Naive thymus-derived CD4-positive, alpha-beta T cell (primary cell): ENCODE measurements around the gene DSC2. TPM values are rescaled to one million over a fixed set of nuclear protein-coding genes. Genes with fewer than 3 reads are reported as not detected.

ENCODE experiments used
- ATAC-seq: fragments of 150-1000 bp; cut with Tn5 transposase; 2 replicates; pipeline ENCODE4 v1.10.0; 2021; ENCODE audit warnings: mild to moderate bottlenecking, moderate library complexity
- CTCF ChIA-PET: fragments of 350-600 bp; sonication (Branson Sonifier 250); formaldehyde crosslinking; loops from one replicate; lab custom pipeline; 2021; ENCODE audit warnings: antibody characterized with exemption; lab: Charles Lee
- POLR2A ChIA-PET: fragments of 350-600 bp; sonication (Branson Sonifier 250); formaldehyde crosslinking; loops from one replicate; lab custom pipeline; 2021; ENCODE audit warnings: antibody characterized with exemption, inconsistent platforms; lab: Charles Lee
- DNase-seq, 9 donors: peaks; one replicate each; pipeline versions ENCODE4 v3.0.0 to v3.0.0-alpha.2; 2020 to 2022; ENCODE audit warnings: mixed read lengths in 1 of 9
- H3K27ac ChIP-seq: one replicate; pipeline ENCODE4 v1.7.0; 2013; ENCODE audit warnings: mild to moderate bottlenecking, low read depth, low read length, moderate library complexity
- H3K27me3 ChIP-seq, 2 donors: one replicate each; pipeline ENCODE4 v1.7.0; 2013; ENCODE audit warnings: low read length in 2 of 2, mild to moderate bottlenecking in 2 of 2, moderate library complexity in 2 of 2; ENCODE audit not compliant: control insufficient read depth in 2 of 2, insufficient read depth in 2 of 2
- H3K36me3 ChIP-seq, 3 experiments: 1 replicate in 2 of 3; 2 replicates in 1 of 3; pipeline ENCODE4 v1.7.0; 2013; ENCODE audit warnings: low read length in 3 of 3, mild to moderate bottlenecking in 3 of 3, moderate library complexity in 1 of 3; ENCODE audit not compliant: insufficient read depth in 3 of 3, control insufficient read depth in 2 of 3
- H3K4me1 ChIP-seq, 2 donors: one replicate each; pipeline ENCODE4 v1.7.0; 2013; ENCODE audit warnings: low read length in 2 of 2, mild to moderate bottlenecking in 2 of 2, moderate library complexity in 1 of 2; ENCODE audit not compliant: control insufficient read depth in 2 of 2, insufficient read depth in 2 of 2
- H3K4me3 ChIP-seq: 2 replicates; pipeline ENCODE4 v1.7.0; 2013; ENCODE audit warnings: mild to moderate bottlenecking, low read length
- H3K9me3 ChIP-seq, 3 experiments: 1 replicate in 2 of 3; 2 replicates in 1 of 3; pipeline ENCODE4 v1.7.0; 2013; ENCODE audit warnings: low read length in 3 of 3; ENCODE audit not compliant: control insufficient read depth in 2 of 3
- H3K27ac Mint-ChIP-seq, 9 donors: one replicate each; pipeline ENCODE4 v1.8.0; 2020 to 2022; ENCODE audit warnings: mixed read lengths in 9 of 9, mild to moderate bottlenecking in 8 of 9, moderate library complexity in 5 of 9, inconsistent platforms in 2 of 9
- H3K27me3 Mint-ChIP-seq, 5 donors: one replicate each; pipeline ENCODE4 v1.8.0; 2021 to 2022; ENCODE audit warnings: mixed read lengths in 5 of 5, mild to moderate bottlenecking in 1 of 5
- H3K36me3 Mint-ChIP-seq, 5 donors: one replicate each; pipeline ENCODE4 v1.8.0; 2020 to 2022; ENCODE audit warnings: mixed read lengths in 5 of 5, mild to moderate bottlenecking in 3 of 5, inconsistent platforms in 1 of 5
- H3K4me1 Mint-ChIP-seq, 7 donors: one replicate each; pipeline ENCODE4 v1.8.0; 2020 to 2022; ENCODE audit warnings: mixed read lengths in 7 of 7, mild to moderate bottlenecking in 3 of 7, inconsistent platforms in 1 of 7
- H3K4me3 Mint-ChIP-seq, 10 donors: one replicate each; pipeline ENCODE4 v1.8.0; 2020 to 2022; ENCODE audit warnings: mild to moderate bottlenecking in 10 of 10, mixed read lengths in 10 of 10, moderate library complexity in 6 of 10, inconsistent platforms in 2 of 10
- H3K9me3 Mint-ChIP-seq, 11 donors: one replicate each; pipeline ENCODE4 v1.8.0; 2020 to 2022; ENCODE audit warnings: mixed read lengths in 11 of 11, mild to moderate bottlenecking in 4 of 11, inconsistent platforms in 1 of 11, moderate library complexity in 1 of 11
- intact Hi-C, 2 donors: fragments of 100-400 bp; cut with micrococcal nuclease; formaldehyde crosslinking; loops; one replicate each; pipeline ENCODE4 v1.15.1; 2023
- polyA plus RNA-seq, 2 donors: library from polyadenylated mRNA; unstranded; fragments of 300-500 nt; fragmentation: Illumina TruSeq; gene quantifications; one replicate each; pipeline ENCODE4 v1.2.3, GENCODE V29; 2021
- total RNA-seq, 6 experiments: library from RNA in 5 of 6; stranded (reverse) in 5 of 6; gene quantifications; 1 replicate in 5 of 6; 2 replicates in 1 of 6; pipeline ENCODE4 v1.2.3 and lab custom pipeline; 2021 to 2026

Gene DSC2
- total and polyA plus RNA-seq, 7 experiments from 2014 or later, result 0.08 to 0.86 (median 0.42) TPM; not detected in 4

- H3K9me3 ChIP-seq, result no peaks in the 10 kb centered on the region
- H3K4me1 ChIP-seq, result no peaks in the 10 kb centered on the region
- peaks cover 0 to 23% (median 3%) of the 10 kb centered on the region in 11 donors for H3K9me3 Mint-ChIP-seq
- no peaks in the 10 kb centered on the region for H3K36me3 ChIP-seq
- DNase-seq (no peak), ATAC-seq (no peak)
- H3K4me3 ChIP-seq, result no peak overlapping the region
- H3K27ac Mint-ChIP-seq, result no peak overlapping the region
- CTCF ChIA-PET, result no interaction called here
- POLR2A ChIA-PET, result no interaction called here
- no peak overlapping the region for H3K27ac ChIP-seq
- H3K27me3 Mint-ChIP-seq, result peaks cover 26 to 41% (median 37%) of the 10 kb centered on the region in 5 donors
- H3K27me3 ChIP-seq, result peaks cover 0 to 6% of the 10 kb centered on the region in 2 donors
- H3K36me3 Mint-ChIP-seq, result peaks cover 0 to 7% (median 0%) of the 10 kb centered on the region in 5 donors
- H3K4me3 Mint-ChIP-seq, result peak overlapping the region in 9 of 10 donors; percentile 36 to 84 (median 49)
- intact Hi-C loops, result no loop called here
- no peaks in the 10 kb centered on the region for H3K4me1 Mint-ChIP-seq
Observed at GRCh38 chr18:31100436-31101182, 1.6 kb downstream of the DSC2 start.

DNA sequence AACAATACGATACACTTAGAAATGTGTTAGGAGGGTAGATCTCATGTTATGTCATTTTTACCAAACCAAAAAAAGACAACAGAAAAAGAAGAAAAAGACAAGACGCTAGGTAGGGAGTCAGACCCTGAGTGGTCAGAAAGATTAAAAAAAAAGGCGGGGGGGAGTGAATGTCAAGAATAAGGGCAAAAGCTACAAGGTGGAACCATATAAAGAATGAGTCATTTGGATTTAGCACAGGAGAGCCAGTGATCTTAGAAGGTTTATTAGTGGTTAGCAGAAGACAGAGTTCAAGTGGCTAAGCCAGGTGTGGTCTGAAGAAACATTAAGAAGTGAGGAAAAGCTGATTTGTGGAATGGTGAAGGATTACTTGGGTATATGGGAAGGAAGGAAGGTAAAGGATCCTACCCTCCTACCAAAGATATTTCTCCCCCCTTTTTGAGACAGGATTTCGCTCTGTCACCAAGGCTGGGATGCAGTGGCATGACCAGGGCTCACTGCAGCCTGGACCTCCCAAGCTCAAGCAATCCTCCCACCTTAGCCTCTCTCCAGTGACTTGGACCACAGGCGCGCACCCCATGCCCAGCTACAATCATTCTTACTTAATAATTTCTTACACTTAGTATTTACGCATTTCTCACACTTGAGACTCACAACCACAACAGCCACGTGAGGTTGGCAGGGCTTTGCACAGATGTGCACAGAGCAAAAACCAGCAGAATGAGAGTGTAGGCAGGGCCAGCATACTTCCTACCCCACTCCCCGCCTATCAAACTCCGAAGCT, 2.6 kb downstream of the DSC2 start:
- Mint-ChIP-seq H3K9me3 (peaks cover 0 to 20% (median 5%) of the 10 kb centered on the region in 11 donors), H3K27ac (no peak overlapping the region), H3K4me1 (no peaks in the 10 kb centered on the region), H3K4me3 (no peak overlapping the region), H3K36me3 (peaks cover 0 to 12% (median 0%) of the 10 kb centered on the region in 5 donors), H3K27me3 (peaks cover 26 to 41% (median 37%) of the 10 kb centered on the region in 5 donors)
- ChIA-PET POLR2A (no interaction called here), CTCF (no interaction called here)
- intact Hi-C loops, result no loop called here
- H3K27ac ChIP-seq, result no peak overlapping the region
- no peaks in the 10 kb centered on the region for H3K4me1 ChIP-seq
- H3K36me3 ChIP-seq, result no peaks in the 10 kb centered on the region
- DNase-seq, result no peak
- H3K27me3 ChIP-seq, result peaks cover 0 to 6% of the 10 kb centered on the region in 2 donors
- no peaks in the 10 kb centered on the region for H3K9me3 ChIP-seq
- H3K4me3 ChIP-seq, result no peak overlapping the region
- no peak for ATAC-seq

DNA sequence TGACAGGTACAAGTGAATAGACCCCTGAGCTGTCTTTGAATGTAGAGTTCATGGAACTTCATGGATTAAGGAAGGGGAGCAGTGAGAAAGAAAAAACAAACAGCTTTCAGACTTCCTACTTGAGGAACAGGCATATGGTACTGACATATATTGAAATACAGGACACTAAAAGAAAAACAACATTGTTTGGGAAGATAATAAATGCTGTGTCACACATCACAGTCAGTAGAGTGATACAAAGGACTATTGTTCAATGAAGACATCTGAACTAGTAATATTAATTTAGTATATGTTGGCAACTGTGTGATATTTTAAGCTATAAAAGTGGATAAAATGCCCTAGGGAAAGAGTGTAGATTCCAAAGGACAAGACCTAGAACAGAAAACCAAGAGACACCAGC, 3.3 kb downstream of the DSC2 start:
- H3K4me1 ChIP-seq, result no peaks in the 10 kb centered on the region
- intact Hi-C loops, result no loop called here
- peaks cover 26 to 41% (median 37%) of the 10 kb centered on the region in 5 donors for H3K27me3 Mint-ChIP-seq
- H3K27me3 ChIP-seq, result peaks cover 0 to 6% of the 10 kb centered on the region in 2 donors
- peaks cover 0 to 20% (median 5%) of the 10 kb centered on the region in 11 donors for H3K9me3 Mint-ChIP-seq
- no peaks in the 10 kb centered on the region for H3K4me1 Mint-ChIP-seq
- ChIA-PET CTCF (no interaction called here), POLR2A (no interaction called here)
- H3K4me3 ChIP-seq, result no peak overlapping the region
- ATAC-seq (no peak), DNase-seq (no peak)
- peaks cover 0 to 12% (median 0%) of the 10 kb centered on the region in 5 donors for H3K36me3 Mint-ChIP-seq
- H3K27ac Mint-ChIP-seq, result no peak overlapping the region
- no peaks in the 10 kb centered on the region for H3K9me3 ChIP-seq
- no peak overlapping the region for H3K27ac ChIP-seq
- H3K4me3 Mint-ChIP-seq, result no peak overlapping the region
- no peaks in the 10 kb centered on the region for H3K36me3 ChIP-seq

- Histone ChIP-seq H3K9me3 (no peaks in the 10 kb centered on the region), H3K27ac (no peak overlapping the region), H3K4me1 (no peaks in the 10 kb centered on the region), H3K36me3 (no peaks in the 10 kb centered on the region), H3K4me3 (no peak overlapping the region), H3K27me3 (peaks cover 0 to 2% of the 10 kb centered on the region in 2 donors)
- H3K4me3 Mint-ChIP-seq, result no peak overlapping the region
- ChIA-PET CTCF (no interaction called here), POLR2A (no interaction called here)
- intact Hi-C loops, result no loop called here
- ATAC-seq, result no peak
- peaks cover 24 to 29% (median 27%) of the 10 kb centered on the region in 5 donors for H3K27me3 Mint-ChIP-seq
- DNase-seq, result no peak
- H3K27ac Mint-ChIP-seq, result no peak overlapping the region
- H3K9me3 Mint-ChIP-seq, result peaks cover 0 to 20% (median 5%) of the 10 kb centered on the region in 11 donors
- H3K4me1 Mint-ChIP-seq, result no peaks in the 10 kb centered on the region
- H3K36me3 Mint-ChIP-seq, result peaks cover 0 to 12% (median 0%) of the 10 kb centered on the region in 5 donors
Observed at GRCh38 chr18:31097666-31098065, 4.6 kb downstream of the DSC2 start.

GRCh38 chr18:31093880-31094279, 8.3 kb downstream of the DSC2 start:
- H3K27me3 ChIP-seq, result no peaks in the 10 kb centered on the region
- H3K4me1 ChIP-seq, result no peaks in the 10 kb centered on the region
- ChIA-PET CTCF (interaction anchor here (0.5 kb wide), 1 partner anchor 34 kb away, joined by 3 read pairs; no protein-coding TSS in a partner anchor), POLR2A (no interaction called here)
- Mint-ChIP-seq H3K36me3 (peaks cover 0 to 6% (median 0%) of the 10 kb centered on the region in 5 donors), H3K27me3 (peaks cover 0 to 4% (median 2%) of the 10 kb centered on the region in 5 donors), H3K9me3 (peaks cover 0 to 27% (median 2%) of the 10 kb centered on the region in 11 donors), H3K4me1 (no peaks in the 10 kb centered on the region), H3K27ac (no peak overlapping the region), H3K4me3 (no peak overlapping the region)
- ATAC-seq, result no peak
- H3K9me3 ChIP-seq, result no peaks in the 10 kb centered on the region
- no peaks in the 10 kb centered on the region for H3K36me3 ChIP-seq
- no peak for DNase-seq
- H3K4me3 ChIP-seq, result no peak overlapping the region
- intact Hi-C loops, result no loop called here
- no peak overlapping the region for H3K27ac ChIP-seq

DNA sequence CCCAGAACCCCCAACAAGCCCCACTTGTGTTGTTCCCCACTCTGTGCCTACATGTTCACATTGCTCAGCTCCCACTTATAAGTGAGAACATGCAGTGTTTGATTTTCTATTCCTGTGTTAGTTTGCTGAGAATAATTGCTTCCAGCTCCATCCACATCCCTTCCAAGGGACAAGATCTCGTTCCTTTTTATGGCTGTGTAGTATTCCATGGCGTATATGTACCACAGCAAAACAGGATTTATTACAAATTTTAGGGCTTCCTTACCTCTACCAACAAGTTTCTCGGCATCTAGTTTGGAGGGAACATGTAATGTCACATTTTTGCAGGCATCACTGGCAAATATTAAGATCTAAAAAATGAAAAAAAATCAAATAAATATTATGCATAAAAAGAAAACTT, 8.9 kb downstream of the DSC2 start:
- Mint-ChIP-seq H3K27me3 (no peaks in the 10 kb centered on the region), H3K4me3 (no peak overlapping the region), H3K9me3 (peaks cover 0 to 23% (median 1%) of the 10 kb centered on the region in 11 donors), H3K27ac (no peak overlapping the region), H3K36me3 (peaks cover 0 to 4% (median 0%) of the 10 kb centered on the region in 5 donors), H3K4me1 (no peaks in the 10 kb centered on the region)
- DNase-seq (no peak), ATAC-seq (no peak)
- no peak overlapping the region for H3K27ac ChIP-seq
- no peak overlapping the region for H3K4me3 ChIP-seq
- no peaks in the 10 kb centered on the region for H3K36me3 ChIP-seq
- no peaks in the 10 kb centered on the region for H3K27me3 ChIP-seq
- no peaks in the 10 kb centered on the region for H3K9me3 ChIP-seq
- POLR2A ChIA-PET, result no interaction called here
- CTCF ChIA-PET, result no interaction called here
- H3K4me1 ChIP-seq, result no peaks in the 10 kb centered on the region
- intact Hi-C loops, result no loop called here
